ENCODE results near the gene CAMK1.

Gene CAMK1

GRCh38 chr3:9730657-9731205 is 39.0 kb downstream of the CAMK1 start:
- Mint-ChIP-seq H3K27me3 (ENCODE audit: low read depth) (no peaks in the 10 kb centered on the region), H3K9me3 (no peaks in the 10 kb centered on the region), H3K4me3 (peak overlapping the region; percentile 93), H3K27ac (peak overlapping the region; percentile 96), H3K36me3 (ENCODE audit: low read depth) (peaks cover 25% of the 10 kb centered on the region), H3K4me1 (ENCODE audit: low read depth) (peaks cover 53% of the 10 kb centered on the region)
- DNase-seq (ENCODE audit: low spot score), result no peak

GRCh38 chr3:9729419-9729818 is 40.3 kb downstream of the CAMK1 start:
- Mint-ChIP-seq H3K4me1 (ENCODE audit: low read depth) (peaks cover 43% of the 10 kb centered on the region), H3K27ac (no peak overlapping the region), H3K4me3 (no peak overlapping the region), H3K27me3 (ENCODE audit: low read depth) (no peaks in the 10 kb centered on the region), H3K36me3 (ENCODE audit: low read depth) (peaks cover 14% of the 10 kb centered on the region), H3K9me3 (no peaks in the 10 kb centered on the region)
- no peak for DNase-seq (ENCODE audit: low spot score)

GRCh38 chr3:9727743-9728142 is 42.0 kb downstream of the CAMK1 start:
- peak overlapping the region; percentile 76 for H3K27ac Mint-ChIP-seq
- H3K9me3 Mint-ChIP-seq, result no peaks in the 10 kb centered on the region
- peaks cover 4% of the 10 kb centered on the region for H3K36me3 Mint-ChIP-seq (ENCODE audit: low read depth)
- no peak for DNase-seq (ENCODE audit: low spot score)
- H3K27me3 Mint-ChIP-seq (ENCODE audit: low read depth), result no peaks in the 10 kb centered on the region
- no peak overlapping the region for H3K4me3 Mint-ChIP-seq
- H3K4me1 Mint-ChIP-seq (ENCODE audit: low read depth), result peaks cover 31% of the 10 kb centered on the region

GRCh38 chr3:9727041-9727595 is 42.6 kb downstream of the CAMK1 start:
- peak overlapping the region; percentile 76 for H3K27ac Mint-ChIP-seq
- no peaks in the 10 kb centered on the region for H3K36me3 Mint-ChIP-seq (ENCODE audit: low read depth)
- peak overlapping the region; percentile 80 for H3K4me3 Mint-ChIP-seq
- peaks cover 26% of the 10 kb centered on the region for H3K4me1 Mint-ChIP-seq (ENCODE audit: low read depth)
- no peaks in the 10 kb centered on the region for H3K9me3 Mint-ChIP-seq
- no peaks in the 10 kb centered on the region for H3K27me3 Mint-ChIP-seq (ENCODE audit: low read depth)
- peak; percentile 51 for DNase-seq (ENCODE audit: low spot score)

- H3K4me3 Mint-ChIP-seq, result no peak overlapping the region
- peaks cover 3% of the 10 kb centered on the region for H3K27me3 Mint-ChIP-seq (ENCODE audit: low read depth)
- H3K4me1 Mint-ChIP-seq (ENCODE audit: low read depth), result peaks cover 25% of the 10 kb centered on the region
- H3K9me3 Mint-ChIP-seq, result no peaks in the 10 kb centered on the region
- DNase-seq (ENCODE audit: low spot score), result no peak
- no peak overlapping the region for H3K27ac Mint-ChIP-seq
- H3K36me3 Mint-ChIP-seq (ENCODE audit: low read depth), result no peaks in the 10 kb centered on the region
Measured at GRCh38 chr3:9725775-9726515, 43.8 kb downstream of the CAMK1 start.

- Mint-ChIP-seq H3K4me3 (no peak overlapping the region), H3K9me3 (no peaks in the 10 kb centered on the region), H3K27ac (no peak overlapping the region), H3K27me3 (ENCODE audit: low read depth) (peaks cover 3% of the 10 kb centered on the region), H3K36me3 (ENCODE audit: low read depth) (no peaks in the 10 kb centered on the region), H3K4me1 (ENCODE audit: low read depth) (peaks cover under 1% of the 10 kb centered on the region)
- no peak for DNase-seq (ENCODE audit: low spot score)
Measured at GRCh38 chr3:9721700-9722060, 48.1 kb downstream of the CAMK1 start.

- Mint-ChIP-seq H3K36me3 (ENCODE audit: low read depth) (no peaks in the 10 kb centered on the region), H3K27ac (no peak overlapping the region), H3K4me1 (ENCODE audit: low read depth) (no peaks in the 10 kb centered on the region), H3K9me3 (no peaks in the 10 kb centered on the region), H3K4me3 (no peak overlapping the region), H3K27me3 (ENCODE audit: low read depth) (peaks cover 3% of the 10 kb centered on the region)
- DNase-seq (ENCODE audit: low spot score), result no peak
Measured at GRCh38 chr3:9721015-9721699, 48.6 kb downstream of the CAMK1 start.

GRCh38 chr3:9718118-9718517 is 51.6 kb downstream of the CAMK1 start:
- Mint-ChIP-seq H3K27me3 (ENCODE audit: low read depth) (peaks cover 5% of the 10 kb centered on the region), H3K9me3 (no peaks in the 10 kb centered on the region), H3K4me1 (ENCODE audit: low read depth) (no peaks in the 10 kb centered on the region), H3K36me3 (ENCODE audit: low read depth) (no peaks in the 10 kb centered on the region), H3K27ac (no peak overlapping the region), H3K4me3 (no peak overlapping the region)
- DNase-seq (ENCODE audit: low spot score), result no peak

- no peaks in the 10 kb centered on the region for H3K4me1 Mint-ChIP-seq (ENCODE audit: low read depth)
- H3K27me3 Mint-ChIP-seq (ENCODE audit: low read depth), result peaks cover 6% of the 10 kb centered on the region
- H3K4me3 Mint-ChIP-seq, result no peak overlapping the region
- H3K36me3 Mint-ChIP-seq (ENCODE audit: low read depth), result no peaks in the 10 kb centered on the region
- no peak overlapping the region for H3K27ac Mint-ChIP-seq
- DNase-seq (ENCODE audit: low spot score), result no peak
- H3K9me3 Mint-ChIP-seq, result no peaks in the 10 kb centered on the region
Measured at GRCh38 chr3:9717563-9717962, 52.2 kb downstream of the CAMK1 start.

GRCh38 chr3:9716801-9717555 is 52.8 kb downstream of the CAMK1 start:
- DNase-seq (ENCODE audit: low spot score), result no peak
- no peak overlapping the region for H3K27ac Mint-ChIP-seq
- H3K36me3 Mint-ChIP-seq (ENCODE audit: low read depth), result no peaks in the 10 kb centered on the region
- H3K9me3 Mint-ChIP-seq, result no peaks in the 10 kb centered on the region
- no peaks in the 10 kb centered on the region for H3K4me1 Mint-ChIP-seq (ENCODE audit: low read depth)
- no peak overlapping the region for H3K4me3 Mint-ChIP-seq
- H3K27me3 Mint-ChIP-seq (ENCODE audit: low read depth), result peaks cover 6% of the 10 kb centered on the region

GRCh38 chr3:9715764-9716437 is 53.8 kb downstream of the CAMK1 start:
- Mint-ChIP-seq H3K9me3 (no peaks in the 10 kb centered on the region), H3K27me3 (ENCODE audit: low read depth) (peaks cover 3% of the 10 kb centered on the region), H3K36me3 (ENCODE audit: low read depth) (no peaks in the 10 kb centered on the region), H3K4me3 (no peak overlapping the region), H3K27ac (no peak overlapping the region), H3K4me1 (ENCODE audit: low read depth) (no peaks in the 10 kb centered on the region)
- peak; percentile 29 for DNase-seq (ENCODE audit: low spot score)

GRCh38 chr3:9715136-9715535 is 54.6 kb downstream of the CAMK1 start:
- no peaks in the 10 kb centered on the region for H3K4me1 Mint-ChIP-seq (ENCODE audit: low read depth)
- DNase-seq (ENCODE audit: low spot score), result no peak
- H3K4me3 Mint-ChIP-seq, result no peak overlapping the region
- H3K27ac Mint-ChIP-seq, result no peak overlapping the region
- H3K36me3 Mint-ChIP-seq (ENCODE audit: low read depth), result no peaks in the 10 kb centered on the region
- H3K27me3 Mint-ChIP-seq (ENCODE audit: low read depth), result peaks cover 3% of the 10 kb centered on the region
- H3K9me3 Mint-ChIP-seq, result no peaks in the 10 kb centered on the region

GRCh38 chr3:9713142-9713541 is 56.6 kb downstream of the CAMK1 start:
- H3K27me3 Mint-ChIP-seq (ENCODE audit: low read depth), result peaks cover 5% of the 10 kb centered on the region
- no peak overlapping the region for H3K27ac Mint-ChIP-seq
- no peak for DNase-seq (ENCODE audit: low spot score)
- no peaks in the 10 kb centered on the region for H3K4me1 Mint-ChIP-seq (ENCODE audit: low read depth)
- no peak overlapping the region for H3K4me3 Mint-ChIP-seq
- no peaks in the 10 kb centered on the region for H3K9me3 Mint-ChIP-seq
- no peaks in the 10 kb centered on the region for H3K36me3 Mint-ChIP-seq (ENCODE audit: low read depth)

All from T-helper 2 cell treated with Interferon-gamma antibody and Interleukin-4, amounts not matched to agents 5 μg/mL and 100 μg/mL, for 36 hours (primary cell).